HepG2 (cell line): ENCODE data around the gene C20orf202. TPM values are rescaled to one million over a fixed set of nuclear protein-coding genes. Genes with fewer than 3 reads are reported as not detected.

Experiments
- ADNP ChIP-seq: sonication (generic); formaldehyde crosslinking; IDR thresholded peaks from 2 replicates; pipeline ENCODE4 v1.4.0; 2020; ENCODE audit warnings: missing genetic modification reagents
- BHLHE40 ChIP-seq: IDR thresholded peaks from 2 replicates; pipeline ENCODE4 v1.6.1; 2011; ENCODE audit warnings: low read length, improper control_type of control experiment
- DNMT3B ChIP-seq: conservative IDR thresholded peaks from 2 replicates; pipeline ENCODE4 v1.6.1; 2016; ENCODE audit warnings: missing biosample characterization, control low read depth
- HNRNPLL ChIP-seq: fragments of 200-400 bp; formaldehyde crosslinking; IDR thresholded peaks from 2 replicates; pipeline ENCODE4 v1.6.1; 2017; ENCODE audit warnings: mild to moderate bottlenecking, low read depth, low read length; ENCODE audit not compliant: poor library complexity, severe bottlenecking
- ISX ChIP-seq: sonication (generic); formaldehyde crosslinking; conservative IDR thresholded peaks from 2 replicates; pipeline ENCODE4 v1.5.0; 2020; ENCODE audit warnings: missing genetic modification reagents
- KMT2B ChIP-seq: IDR thresholded peaks from 2 replicates; pipeline ENCODE4 v1.6.1; 2016; ENCODE audit warnings: missing genetic modification reagents, missing compliant biosample characterization
- PAXIP1 ChIP-seq: sonication (generic); formaldehyde crosslinking; conservative IDR thresholded peaks from 2 replicates; pipeline ENCODE4 v1.4.0; 2020; ENCODE audit warnings: mild to moderate bottlenecking, missing genetic modification reagents, moderate library complexity
- SAFB2 ChIP-seq: sonication (generic); formaldehyde crosslinking; IDR thresholded peaks from 2 replicates; pipeline ENCODE4 v1.5.1; 2020; ENCODE audit warnings: missing genetic modification reagents, low read depth, mild to moderate bottlenecking, borderline replicate concordance
- SMAD1 ChIP-seq: sonication (generic); formaldehyde crosslinking; IDR thresholded peaks from 2 replicates; pipeline ENCODE4 v1.4.0; 2020; ENCODE audit warnings: missing genetic modification reagents, low read depth, mild to moderate bottlenecking, borderline replicate concordance
- SOX6 ChIP-seq, 2 experiments: fragments of 450-650 bp in 1 of 2; sonication (generic) in 1 of 2; formaldehyde crosslinking in 1 of 2; IDR thresholded peaks; 2 replicates each; pipeline versions ENCODE4 v1.4.0 to v1.6.1; 2017 to 2020; ENCODE audit warnings: antibody characterized with exemption in 1 of 2, mild to moderate bottlenecking in 1 of 2, missing genetic modification reagents in 1 of 2
- SRSF9 ChIP-seq: fragments of 200-400 bp; formaldehyde crosslinking; IDR thresholded peaks from 2 replicates; pipeline ENCODE4 v1.6.1; 2018; ENCODE audit warnings: borderline replicate concordance, mild to moderate bottlenecking, low read depth, low read length; ENCODE audit not compliant: insufficient read depth, poor library complexity, severe bottlenecking
- THAP8 ChIP-seq: sonication (generic); formaldehyde crosslinking; IDR thresholded peaks from 2 replicates; pipeline ENCODE4 v1.5.1; 2020; ENCODE audit warnings: missing genetic modification reagents, mild to moderate bottlenecking, borderline replicate concordance
- ZBTB8A ChIP-seq: sonication (generic); formaldehyde crosslinking; IDR thresholded peaks from 2 replicates; pipeline ENCODE4 v1.4.0; 2020; ENCODE audit warnings: mild to moderate bottlenecking, low read depth, missing genetic modification reagents, borderline replicate concordance
- ZFP37 ChIP-seq: sonication (generic); formaldehyde crosslinking; IDR thresholded peaks from 2 replicates; pipeline ENCODE4 v1.4.0; 2020; ENCODE audit warnings: missing genetic modification reagents, borderline replicate concordance
- ZFY ChIP-seq: sonication (generic); formaldehyde crosslinking; IDR thresholded peaks from 2 replicates; pipeline ENCODE4 v1.4.0; 2020; ENCODE audit warnings: missing genetic modification reagents
- ZNF20 ChIP-seq: sonication (generic); formaldehyde crosslinking; IDR thresholded peaks from 2 replicates; pipeline ENCODE4 v1.4.0; 2020; ENCODE audit warnings: mild to moderate bottlenecking, moderate library complexity, missing genetic modification reagents
- ZNF263 ChIP-seq: sonication (generic); formaldehyde crosslinking; IDR thresholded peaks from 2 replicates; pipeline ENCODE4 v1.4.0; 2020; ENCODE audit warnings: missing genetic modification reagents
- ZNF280B ChIP-seq: sonication (generic); formaldehyde crosslinking; IDR thresholded peaks from 2 replicates; pipeline ENCODE4 v1.5.0; 2020; ENCODE audit warnings: missing genetic modification reagents, mild to moderate bottlenecking, borderline replicate concordance
- ZNF282 ChIP-seq: fragments of 450-650 bp; IDR thresholded peaks from 2 replicates; pipeline ENCODE4 v1.6.1; 2018; ENCODE audit not compliant: partially characterized antibody
- ZNF530 ChIP-seq: sonication (generic); formaldehyde crosslinking; IDR thresholded peaks from 2 replicates; pipeline ENCODE4 v1.5.0; 2020; ENCODE audit warnings: low read depth, mild to moderate bottlenecking, missing genetic modification reagents
- ZNF572 ChIP-seq: sonication (generic); formaldehyde crosslinking; IDR thresholded peaks from 2 replicates; pipeline ENCODE4 v1.5.1; 2020; ENCODE audit warnings: mild to moderate bottlenecking, missing genetic modification reagents
- polyA plus RNA-seq, 8 experiments: library from polyadenylated mRNA; depleted of rRNA in 3 of 8; stranded (reverse) in 7 of 8; unstranded in 1 of 8; fragments of >200 nt; fragmentation: Illumina TruSeq in 4 of 8; extraction: Trizol in 4 of 8; gene quantifications; 2 replicates each; pipeline versions ENCODE4 v1.2.1 to v1.2.3, GENCODE V29; 2011 to 2016; ENCODE audit warnings: low read depth in 4 of 8, missing spikeins in 1 of 8, mixed read lengths in 1 of 8; ENCODE audit not compliant: insufficient read depth in 1 of 8
- total RNA-seq, 5 experiments: library from RNA; depleted of rRNA; stranded (reverse); fragments of >200 nt; fragmentation: Illumina TruSeq; extraction: Trizol; gene quantifications; 2 replicates each; pipeline ENCODE4 v1.2.3, GENCODE V29; 2016; ENCODE audit warnings: low read depth in 1 of 5

C20orf202 gene
- total and polyA plus RNA-seq, 2 of the 13 experiments (the other 11 are each of a cell fraction or from before 2014, with no cell fraction given) = 0.20 to 1.2 TPM

GRCh38 chr20:1225783-1226654 lies 22.8 kb downstream of the C20orf202 start, which contains the start of gene RAD21L1 (continued):
- TF ChIP-seq ZBTB8A (CRISPR knock-in tag) = no peak; the same call in 1 of the 2 replicates
- TF ChIP-seq SMAD1 (CRISPR knock-in tag) = no peak
- TF ChIP-seq ISX (CRISPR knock-in tag) = no peak
- TF ChIP-seq BHLHE40 = no peak
- TF ChIP-seq THAP8 (CRISPR knock-in tag) = peak; percentile 27; the same call in 1 of the 2 replicates
- no peak for TF ChIP-seq ZNF20 (CRISPR knock-in tag)
- no peak for TF ChIP-seq DNMT3B (CRISPR knock-in tag)
- 0 out of 2 replicates have a peak, but pooled peaks have one; percentile 10 for TF ChIP-seq SAFB2 (CRISPR knock-in tag)
- no peak for TF ChIP-seq ZNF572 (CRISPR knock-in tag)
- TF ChIP-seq HNRNPLL = peak; percentile 52
- no peak for TF ChIP-seq ZNF282
- TF ChIP-seq SRSF9 = no peak
- TF ChIP-seq PAXIP1 = no peak; the same call in 1 of the 2 replicates
- TF ChIP-seq SOX6 (IDR thresholded peaks at IDR 0.05) = no peak
- TF ChIP-seq SOX6 (CRISPR knock-in tag; IDR thresholded peaks at IDR 0.05) = 0 out of 2 replicates have a peak, but pooled peaks have one; percentile 17
- no peak for TF ChIP-seq ADNP (CRISPR knock-in tag)
- peak; percentile 61; the same call in 1 of the 2 replicates for TF ChIP-seq ZNF280B (CRISPR knock-in tag)
- TF ChIP-seq KMT2B (CRISPR knock-in tag) = no peak
- TF ChIP-seq ZFP37 = no peak
- no peak for TF ChIP-seq ZNF530 (CRISPR knock-in tag)
- 0 out of 2 replicates have a peak, but pooled peaks have one; percentile 35 for TF ChIP-seq ZNF263
- no peak; the same call in 1 of the 2 replicates for TF ChIP-seq ZFY (CRISPR knock-in tag)
